Measurements from ENCODE around the gene CD177.
"Not testable (repeated sequence)": the region's sequence is repeated elsewhere in the genome, so short reads cannot be mapped to it uniquely, and the experiment has no call there.

Gene CD177

DNA sequence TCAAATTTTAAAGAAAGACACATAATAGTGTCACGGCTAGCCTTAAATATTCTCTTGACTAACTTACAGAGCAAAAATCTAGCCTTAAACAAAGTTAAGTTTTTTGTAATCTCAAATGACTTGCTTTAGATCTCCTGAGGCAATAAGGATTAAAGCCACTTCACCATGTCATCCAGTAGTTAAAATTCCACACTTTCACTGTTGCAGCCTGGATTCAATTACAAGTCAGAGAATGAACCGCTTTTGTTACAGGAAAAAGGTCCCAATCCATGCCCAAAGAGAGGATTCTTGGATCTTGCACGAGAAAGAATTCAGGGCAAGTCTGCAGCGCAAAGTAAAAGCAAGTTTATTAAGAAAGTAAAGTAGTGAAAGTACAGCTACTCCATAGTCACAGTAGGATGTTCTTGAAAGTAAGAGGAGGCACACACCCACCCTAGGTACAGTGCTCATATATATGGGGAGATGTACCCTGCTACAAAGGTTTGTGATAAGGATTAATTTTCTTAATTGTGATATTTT lies 34.6 kb upstream of the CD177 start:
- H3K4me3 ChIP-seq (ENCODE audit: control insufficient read depth, low read depth, low read length), result no peak overlapping the region
- DNase-seq (ENCODE audit: low read depth), result peak; percentile 20
- TF ChIP-seq, protein P1, sequence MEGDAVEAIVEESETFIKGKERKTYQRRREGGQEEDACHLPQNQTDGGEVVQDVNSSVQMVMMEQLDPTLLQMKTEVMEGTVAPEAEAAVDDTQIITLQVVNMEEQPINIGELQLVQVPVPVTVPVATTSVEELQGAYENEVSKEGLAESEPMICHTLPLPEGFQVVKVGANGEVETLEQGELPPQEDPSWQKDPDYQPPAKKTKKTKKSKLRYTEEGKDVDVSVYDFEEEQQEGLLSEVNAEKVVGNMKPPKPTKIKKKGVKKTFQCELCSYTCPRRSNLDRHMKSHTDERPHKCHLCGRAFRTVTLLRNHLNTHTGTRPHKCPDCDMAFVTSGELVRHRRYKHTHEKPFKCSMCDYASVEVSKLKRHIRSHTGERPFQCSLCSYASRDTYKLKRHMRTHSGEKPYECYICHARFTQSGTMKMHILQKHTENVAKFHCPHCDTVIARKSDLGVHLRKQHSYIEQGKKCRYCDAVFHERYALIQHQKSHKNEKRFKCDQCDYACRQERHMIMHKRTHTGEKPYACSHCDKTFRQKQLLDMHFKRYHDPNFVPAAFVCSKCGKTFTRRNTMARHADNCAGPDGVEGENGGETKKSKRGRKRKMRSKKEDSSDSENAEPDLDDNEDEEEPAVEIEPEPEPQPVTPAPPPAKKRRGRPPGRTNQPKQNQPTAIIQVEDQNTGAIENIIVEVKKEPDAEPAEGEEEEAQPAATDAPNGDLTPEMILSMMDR (IDR thresholded peaks at IDR 0.05; ENCODE audit: control insufficient read depth, insufficient read depth, low read depth, low read length, missing control alignments), result no peak

DNA sequence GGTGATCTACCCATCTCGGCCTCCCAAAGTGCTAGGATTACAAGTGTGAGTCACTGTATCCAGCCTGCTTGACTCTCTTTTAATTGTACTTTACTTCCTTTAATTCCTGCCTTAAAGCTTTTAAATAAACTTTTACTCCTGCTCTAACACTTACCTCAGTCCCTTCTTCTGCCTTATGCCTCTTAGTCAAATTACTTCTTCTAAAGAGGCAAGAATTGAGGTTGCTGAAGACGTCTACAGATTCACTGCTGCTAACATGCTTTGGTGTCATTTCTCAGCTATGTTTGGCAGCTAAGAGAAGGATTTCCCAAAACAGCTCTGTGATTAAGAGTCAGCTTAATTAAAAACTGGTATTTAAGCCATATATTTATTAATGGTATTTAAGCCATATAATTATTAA lies 32.9 kb upstream of the CD177 start:
- TF ChIP-seq, protein P1 (IDR thresholded peaks at IDR 0.05; ENCODE audit: control insufficient read depth, insufficient read depth, low read depth, low read length, missing control alignments), result no peak
- DNase-seq (ENCODE audit: low read depth), result no peak
- no peak overlapping the region for H3K4me3 ChIP-seq (ENCODE audit: control insufficient read depth, low read depth, low read length)

DNA sequence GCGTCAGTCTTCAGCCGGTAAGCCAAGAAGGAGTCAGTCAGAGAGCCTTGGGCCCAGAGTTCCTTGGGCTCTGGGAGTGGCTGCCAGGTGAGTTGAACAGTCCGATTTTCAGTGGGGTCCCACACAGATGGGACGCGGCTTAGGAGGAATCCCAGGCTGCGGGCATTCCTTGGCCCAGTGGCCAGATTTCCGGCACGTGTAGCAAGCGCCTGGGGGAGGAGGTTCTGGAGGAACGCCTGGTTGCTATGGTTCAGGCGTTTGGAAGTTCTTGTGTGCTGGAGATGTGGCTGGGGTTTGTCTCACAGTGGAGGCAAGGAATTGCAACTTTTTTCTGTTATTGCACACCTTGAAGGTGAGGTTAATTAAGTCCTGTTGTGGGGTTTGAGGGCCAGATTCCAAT lies 26.7 kb upstream of the CD177 start:
- not testable (repeated sequence) for H3K4me3 ChIP-seq (ENCODE audit: control insufficient read depth, low read depth, low read length); DNase-seq (ENCODE audit: low read depth)

DNA sequence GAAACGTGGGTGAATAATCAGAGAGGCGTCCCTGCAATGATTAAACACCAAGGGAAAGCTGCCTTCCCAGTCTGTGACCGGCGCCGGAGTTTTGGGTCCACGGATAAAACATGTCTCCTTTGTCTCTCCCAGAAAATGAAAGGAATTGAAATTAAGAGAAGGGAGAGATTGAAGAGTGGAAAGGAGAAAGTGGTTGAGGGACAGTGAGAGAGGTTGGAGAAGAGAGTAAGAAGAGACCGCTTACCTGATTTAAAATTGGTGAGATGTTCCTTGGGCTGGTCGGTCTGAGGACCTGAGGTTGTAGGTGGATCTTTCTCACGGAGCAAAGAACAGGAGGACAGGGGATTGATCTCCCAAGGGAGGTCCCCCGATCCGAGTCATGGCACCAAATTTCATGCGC lies 24.9 kb upstream of the CD177 start:
- DNase-seq (ENCODE audit: low read depth), result not testable (repeated sequence)

DNA sequence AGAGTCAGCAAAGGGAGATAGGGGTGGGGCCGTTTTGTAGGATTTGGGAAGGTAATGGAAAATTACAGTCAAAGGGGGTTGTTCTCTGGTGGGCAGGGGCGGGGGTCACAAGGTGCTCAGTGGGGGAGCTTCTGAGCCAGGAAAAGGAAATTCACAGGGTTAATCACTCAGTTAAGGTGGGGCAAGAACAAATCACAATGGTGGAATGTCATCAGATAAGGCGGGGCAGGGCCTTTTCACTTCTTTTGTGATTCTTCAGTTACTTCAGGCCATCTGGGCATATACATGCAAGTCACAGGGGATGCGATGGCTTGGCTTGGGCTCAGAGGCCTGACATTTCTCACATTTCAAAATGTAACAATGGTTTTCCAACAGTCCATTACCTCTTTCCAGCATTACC lies 24.4 kb upstream of the CD177 start:
- DNase-seq (ENCODE audit: low read depth); H3K4me3 ChIP-seq (ENCODE audit: control insufficient read depth, low read depth, low read length): not testable (repeated sequence)

More for the DNA sequence above, 24.9 kb upstream of the CD177 start:
- H3K4me3 ChIP-seq (ENCODE audit: control insufficient read depth, low read depth, low read length), result not testable (repeated sequence)

DNA sequence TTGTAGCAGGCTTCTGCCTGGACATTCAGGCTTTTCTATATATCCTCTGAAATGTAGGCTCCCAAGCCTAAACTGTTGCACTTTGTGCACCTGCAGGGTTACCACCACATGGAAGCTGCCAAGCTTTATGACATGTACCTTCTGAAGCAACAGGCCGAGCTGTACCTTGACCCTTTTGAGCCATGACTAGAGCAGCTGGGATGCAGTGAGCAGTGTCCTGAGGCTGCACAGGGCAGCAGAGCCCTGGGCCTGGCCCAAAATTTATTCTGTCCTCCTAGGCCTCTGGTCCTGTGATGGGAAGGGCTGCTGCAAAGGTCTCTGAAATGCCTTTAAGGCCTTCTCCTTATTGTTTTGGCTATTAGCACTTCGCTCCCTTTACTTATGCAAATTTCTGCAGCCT lies 23.5 kb upstream of the CD177 start:
- no peak overlapping the region for H3K4me3 ChIP-seq (ENCODE audit: control insufficient read depth, low read depth, low read length)
- TF ChIP-seq, protein P1 (IDR thresholded peaks at IDR 0.05; ENCODE audit: control insufficient read depth, insufficient read depth, low read depth, low read length, missing control alignments), result no peak
- DNase-seq (ENCODE audit: low read depth), result no peak

DNA sequence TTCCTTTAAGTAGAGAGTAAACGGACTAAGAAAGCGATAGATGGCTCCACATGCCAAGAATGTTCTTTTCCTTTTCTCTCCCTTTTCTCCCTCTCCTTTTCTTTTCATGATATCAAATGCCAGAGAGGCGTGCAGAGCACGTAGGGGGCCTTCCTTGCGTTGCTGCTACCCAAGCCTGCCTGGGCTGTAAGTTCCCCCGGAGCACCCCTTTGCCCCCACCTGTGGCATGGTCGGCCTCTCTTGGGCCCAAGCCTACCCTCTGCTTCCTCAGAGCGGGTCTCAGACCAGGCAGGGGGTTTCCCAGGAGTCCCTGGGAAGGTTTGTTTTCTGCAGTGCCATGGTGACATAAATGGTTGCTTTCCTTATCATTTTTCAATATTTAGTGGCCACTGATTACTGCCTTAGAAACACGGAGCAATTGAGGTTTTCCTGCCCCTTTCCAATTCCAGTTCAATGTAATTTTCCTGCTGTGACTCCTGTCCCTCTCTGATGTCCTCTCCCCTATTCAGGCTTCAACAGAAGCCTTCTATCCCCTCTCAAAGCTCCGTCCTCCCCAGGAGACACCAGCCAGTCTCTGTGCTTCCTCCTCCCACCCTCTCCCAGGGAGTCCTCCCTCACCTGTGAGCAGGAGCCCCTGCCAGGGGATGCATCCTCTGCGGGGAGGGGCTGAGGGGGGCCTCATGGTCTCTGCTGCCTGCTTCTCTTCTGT lies 22.6 kb upstream of the CD177 start:
- DNase-seq (ENCODE audit: low read depth), result no peak
- no peak overlapping the region for H3K4me3 ChIP-seq (ENCODE audit: control insufficient read depth, low read depth, low read length)
- TF ChIP-seq, protein P1 (IDR thresholded peaks at IDR 0.05; ENCODE audit: control insufficient read depth, insufficient read depth, low read depth, low read length, missing control alignments), result no peak

DNA sequence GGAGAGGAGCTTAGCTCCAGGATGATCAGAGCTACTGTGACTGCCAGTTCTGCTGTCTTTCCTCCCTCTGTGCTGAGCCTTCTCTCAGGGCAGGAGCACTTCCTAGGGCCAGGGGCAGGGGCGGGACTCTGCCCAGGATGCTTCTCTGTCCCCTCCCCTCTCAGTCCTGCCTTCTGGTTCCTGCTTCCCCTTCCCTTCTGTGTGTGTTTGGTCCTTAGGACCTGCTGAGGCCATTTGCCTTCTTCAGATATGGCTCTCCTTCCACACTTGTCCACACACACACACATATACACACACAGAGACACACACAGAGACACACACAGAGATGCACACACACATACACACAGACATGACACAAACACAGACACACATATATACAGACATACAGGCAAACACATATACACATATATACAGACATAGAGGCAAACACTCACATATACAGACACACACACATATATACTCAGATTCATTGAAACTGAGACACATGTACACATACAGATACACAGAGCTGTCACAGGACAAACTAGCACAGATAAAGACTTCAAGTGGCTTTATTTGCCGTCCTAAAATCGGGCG lies 22.0 kb upstream of the CD177 start:
- no peak for DNase-seq (ENCODE audit: low read depth)
- H3K4me3 ChIP-seq (ENCODE audit: control insufficient read depth, low read depth, low read length), result no peak overlapping the region
- TF ChIP-seq, protein P1 (IDR thresholded peaks at IDR 0.05; ENCODE audit: control insufficient read depth, insufficient read depth, low read depth, low read length, missing control alignments), result no peak
